GM18526 (cell line): Measurements from ENCODE around the gene PPFIA1.

Experiments
- POLR2A ChIP-seq: IDR thresholded peaks from 3 replicates; pipeline ENCODE4 v1.6.1; 2011; ENCODE audit not compliant: insufficient read length; ENCODE audit errors: extremely low read depth

Gene PPFIA1

GRCh38 chr11:70430671-70431574 is 160.4 kb downstream of the PPFIA1 start:
- TF ChIP-seq POLR2A: no peak

DNA sequence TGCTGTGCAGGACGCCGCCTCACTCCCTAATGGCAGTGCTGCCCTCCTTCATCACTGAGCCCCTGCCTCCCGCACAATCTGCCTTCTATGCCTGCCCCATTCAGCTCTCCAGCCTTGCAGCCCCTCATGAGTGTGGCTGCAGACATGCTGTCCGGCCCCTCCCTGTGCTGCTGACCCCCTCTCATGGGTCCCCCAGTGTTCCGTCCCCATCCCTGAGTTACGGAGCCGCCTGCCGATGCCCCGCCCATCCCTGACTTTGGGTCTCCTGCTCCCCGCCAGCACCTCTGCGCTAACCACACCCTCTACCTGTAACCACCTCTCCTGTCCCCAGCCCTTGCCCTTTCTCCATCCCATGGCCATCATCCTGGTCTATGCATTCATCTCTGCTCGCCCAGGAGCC is 161.1 kb downstream of the PPFIA1 start:
- no peak for TF ChIP-seq POLR2A

GRCh38 chr11:70432065-70432464 is 161.6 kb downstream of the PPFIA1 start:
- TF ChIP-seq POLR2A: no peak

DNA sequence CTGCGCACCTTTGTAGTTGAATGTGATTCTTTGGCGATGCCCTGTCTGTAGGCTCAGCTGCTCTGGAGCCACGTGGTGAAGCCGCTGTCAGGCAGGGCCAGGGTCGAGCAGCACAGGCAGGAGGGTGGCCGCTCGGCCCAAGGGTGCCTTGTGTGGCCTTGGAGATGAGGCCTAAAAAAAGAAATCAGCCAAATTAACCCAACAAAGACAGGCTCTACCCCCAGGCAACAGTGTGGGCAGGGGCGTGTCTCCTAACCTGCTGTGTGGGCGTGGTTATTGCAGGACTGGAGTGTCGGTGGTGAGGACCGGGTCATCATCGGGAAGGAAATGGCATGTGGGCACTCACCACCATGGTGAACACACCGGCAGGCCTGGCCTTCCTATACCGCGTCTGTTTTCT is 162.1 kb downstream of the PPFIA1 start:
- no peak for TF ChIP-seq POLR2A

- TF ChIP-seq POLR2A: no peak
Measured at GRCh38 chr11:70433038-70433437, 162.5 kb downstream of the PPFIA1 start.

GRCh38 chr11:70433526-70433925 is 163.0 kb downstream of the PPFIA1 start:
- TF ChIP-seq POLR2A: no peak
